ENCODE data around the gene MIA3. TPM values are rescaled to one million over a fixed set of nuclear protein-coding genes. Genes with fewer than 3 reads are reported as not detected.

The MIA3 gene
- total and polyA plus RNA-seq, 9 donors = 41.8 to 60.8 (median 51.1) TPM

- Histone ChIP-seq H3K27ac (ENCODE audit: low read length) (no peak overlapping the region), H3K36me3 (ENCODE audit: control insufficient read depth, insufficient read depth, low read length) (peaks cover 10% of the 10 kb centered on the region), H3K27me3 (ENCODE audit: control insufficient read depth, insufficient read depth, low read length) (no peaks in the 10 kb centered on the region), H3K4me1 (ENCODE audit: control insufficient read depth, insufficient read depth, low read length) (no peaks in the 10 kb centered on the region), H3K4me3 (ENCODE audit: low read length) (no peak overlapping the region), H3K9me3 (replicated peaks; ENCODE audit: control insufficient read depth, low read depth, low read length) (no peaks in the 10 kb centered on the region)
- WGBS (ENCODE audit: insufficient coverage) = 92% methylated on average over 2 of the region's 8 CpGs
- no peak for DNase-seq
These were observed 78.8 kb downstream of the MIA3 start for GRCh38 chr1:222696741-222697140.

DNA sequence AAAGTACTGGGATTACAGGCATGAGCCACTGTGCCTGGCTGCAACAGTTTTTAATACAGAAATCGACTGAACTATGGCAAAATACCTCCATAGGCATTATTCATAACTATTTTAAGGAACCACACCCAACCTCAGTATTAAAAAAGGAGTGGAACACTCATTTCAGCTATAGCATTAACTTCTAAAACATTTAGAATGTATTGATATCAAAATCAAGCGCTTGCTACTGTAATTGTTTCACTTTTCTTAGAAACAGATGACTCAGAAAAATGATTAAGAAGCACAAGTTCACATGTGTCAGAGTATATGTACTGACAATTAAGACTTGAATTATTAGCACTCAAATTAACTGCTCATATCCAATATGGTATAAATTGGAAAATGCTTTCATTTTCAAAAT, 79.3 kb downstream of the MIA3 start:
- WGBS (ENCODE audit: insufficient coverage) = 86% methylated on average over 1 of the region's 2 CpGs
- Histone ChIP-seq H3K4me1 (ENCODE audit: control insufficient read depth, insufficient read depth, low read length) (no peaks in the 10 kb centered on the region), H3K9me3 (replicated peaks; ENCODE audit: control insufficient read depth, low read depth, low read length) (no peaks in the 10 kb centered on the region), H3K27ac (ENCODE audit: low read length) (no peak overlapping the region), H3K36me3 (ENCODE audit: control insufficient read depth, insufficient read depth, low read length) (peaks cover 8% of the 10 kb centered on the region), H3K4me3 (ENCODE audit: low read length) (no peak overlapping the region), H3K27me3 (ENCODE audit: control insufficient read depth, insufficient read depth, low read length) (no peaks in the 10 kb centered on the region)
- no peak for DNase-seq

- H3K27ac ChIP-seq (ENCODE audit: low read length) = no peak overlapping the region
- H3K9me3 ChIP-seq (replicated peaks; ENCODE audit: control insufficient read depth, low read depth, low read length) = no peaks in the 10 kb centered on the region
- no peak overlapping the region for H3K4me3 ChIP-seq (ENCODE audit: low read length)
- H3K4me1 ChIP-seq (ENCODE audit: control insufficient read depth, insufficient read depth, low read length) = no peaks in the 10 kb centered on the region
- H3K27me3 ChIP-seq (ENCODE audit: control insufficient read depth, insufficient read depth, low read length) = no peaks in the 10 kb centered on the region
- DNase-seq = peak; percentile 72
- no CpG with 5 or more reads among the region's 2 CpGs for WGBS (ENCODE audit: insufficient coverage)
- H3K36me3 ChIP-seq (ENCODE audit: control insufficient read depth, insufficient read depth, low read length) = peaks cover 11% of the 10 kb centered on the region
These were observed 79.9 kb downstream of the MIA3 start for GRCh38 chr1:222697826-222698225.

- Histone ChIP-seq H3K36me3 (ENCODE audit: control insufficient read depth, insufficient read depth, low read length) (peaks cover 11% of the 10 kb centered on the region), H3K9me3 (replicated peaks; ENCODE audit: control insufficient read depth, low read depth, low read length) (peaks cover 4% of the 10 kb centered on the region), H3K4me3 (ENCODE audit: low read length) (no peak overlapping the region), H3K27ac (ENCODE audit: low read length) (no peak overlapping the region), H3K27me3 (ENCODE audit: control insufficient read depth, insufficient read depth, low read length) (no peaks in the 10 kb centered on the region), H3K4me1 (ENCODE audit: control insufficient read depth, insufficient read depth, low read length) (no peaks in the 10 kb centered on the region)
- WGBS (ENCODE audit: insufficient coverage) = 100% methylated on average over 1 of the region's 4 CpGs
- no peak for DNase-seq
These were observed 84.3 kb downstream of the MIA3 start for GRCh38 chr1:222702210-222702609.

- no CpG with 5 or more reads among the region's 1 CpG for WGBS (ENCODE audit: insufficient coverage)
- H3K27me3 ChIP-seq (ENCODE audit: control insufficient read depth, insufficient read depth, low read length) = no peaks in the 10 kb centered on the region
- no peaks in the 10 kb centered on the region for H3K4me1 ChIP-seq (ENCODE audit: control insufficient read depth, insufficient read depth, low read length)
- peaks cover 11% of the 10 kb centered on the region for H3K36me3 ChIP-seq (ENCODE audit: control insufficient read depth, insufficient read depth, low read length)
- H3K27ac ChIP-seq (ENCODE audit: low read length) = no peak overlapping the region
- H3K9me3 ChIP-seq (replicated peaks; ENCODE audit: control insufficient read depth, low read depth, low read length) = peaks cover 4% of the 10 kb centered on the region
- no peak for DNase-seq
- no peak overlapping the region for H3K4me3 ChIP-seq (ENCODE audit: low read length)
These were observed 86.4 kb downstream of the MIA3 start for GRCh38 chr1:222704260-222704659.

DNA sequence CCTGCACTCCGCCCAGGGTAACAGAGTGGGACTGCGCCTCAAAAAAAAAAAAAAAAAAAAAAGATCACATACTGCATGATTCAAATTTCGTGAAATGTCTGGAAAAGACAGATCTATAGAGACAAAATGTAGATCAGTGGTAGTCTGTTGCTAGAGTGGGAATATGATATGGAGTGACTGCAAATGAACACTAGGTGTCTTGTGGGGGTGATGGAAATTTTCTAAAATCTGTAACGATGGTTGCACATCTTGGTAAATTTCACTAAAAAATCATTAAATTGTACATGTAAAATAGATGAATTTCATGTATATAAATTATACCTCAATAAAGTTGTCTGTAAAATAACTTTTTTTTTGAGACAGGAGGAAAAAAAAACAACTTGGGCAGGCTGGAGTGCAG, 88.9 kb downstream of the MIA3 start:
- no peak for DNase-seq
- H3K27ac ChIP-seq (ENCODE audit: low read length) = no peak overlapping the region
- WGBS (ENCODE audit: insufficient coverage) = no CpG with 5 or more reads among the region's 4 CpGs
- peaks cover 3% of the 10 kb centered on the region for H3K36me3 ChIP-seq (ENCODE audit: control insufficient read depth, insufficient read depth, low read length)
- peaks cover 4% of the 10 kb centered on the region for H3K4me1 ChIP-seq (ENCODE audit: control insufficient read depth, insufficient read depth, low read length)
- H3K9me3 ChIP-seq (replicated peaks; ENCODE audit: control insufficient read depth, low read depth, low read length) = peaks cover 4% of the 10 kb centered on the region
- no peak overlapping the region for H3K4me3 ChIP-seq (ENCODE audit: low read length)
- H3K27me3 ChIP-seq (ENCODE audit: control insufficient read depth, insufficient read depth, low read length) = no peaks in the 10 kb centered on the region

- 93% methylated on average over 3 of the region's 5 CpGs for WGBS (ENCODE audit: insufficient coverage)
- no peaks in the 10 kb centered on the region for H3K36me3 ChIP-seq (ENCODE audit: control insufficient read depth, insufficient read depth, low read length)
- no peak for DNase-seq
- H3K27me3 ChIP-seq (ENCODE audit: control insufficient read depth, insufficient read depth, low read length) = no peaks in the 10 kb centered on the region
- no peak overlapping the region for H3K4me3 ChIP-seq (ENCODE audit: low read length)
- H3K4me1 ChIP-seq (ENCODE audit: control insufficient read depth, insufficient read depth, low read length) = peaks cover 6% of the 10 kb centered on the region
- no peak overlapping the region for H3K27ac ChIP-seq (ENCODE audit: low read length)
- H3K9me3 ChIP-seq (replicated peaks; ENCODE audit: control insufficient read depth, low read depth, low read length) = peaks cover 4% of the 10 kb centered on the region
These were observed 91.8 kb downstream of the MIA3 start for GRCh38 chr1:222709700-222710153.

- 0% methylated on average over 20 of the region's 42 CpGs for WGBS (ENCODE audit: insufficient coverage)
- DNase-seq = peak; percentile 77
- H3K9me3 ChIP-seq (replicated peaks; ENCODE audit: control insufficient read depth, low read depth, low read length) = no peaks in the 10 kb centered on the region
- H3K36me3 ChIP-seq (ENCODE audit: control insufficient read depth, insufficient read depth, low read length) = peaks cover 2% of the 10 kb centered on the region
- H3K4me3 ChIP-seq (ENCODE audit: low read length) = peak overlapping the region; percentile 90
- no peaks in the 10 kb centered on the region for H3K27me3 ChIP-seq (ENCODE audit: control insufficient read depth, insufficient read depth, low read length)
- H3K4me1 ChIP-seq (ENCODE audit: control insufficient read depth, insufficient read depth, low read length) = peaks cover 6% of the 10 kb centered on the region
- peak overlapping the region; percentile 94 for H3K27ac ChIP-seq (ENCODE audit: low read length)
These were observed 93.7 kb downstream of the MIA3 start for GRCh38 chr1:222711319-222712252.

- Histone ChIP-seq H3K27me3 (ENCODE audit: control insufficient read depth, insufficient read depth, low read length) (no peaks in the 10 kb centered on the region), H3K4me1 (ENCODE audit: control insufficient read depth, insufficient read depth, low read length) (peaks cover 6% of the 10 kb centered on the region), H3K9me3 (replicated peaks; ENCODE audit: control insufficient read depth, low read depth, low read length) (no peaks in the 10 kb centered on the region), H3K36me3 (ENCODE audit: control insufficient read depth, insufficient read depth, low read length) (peaks cover 4% of the 10 kb centered on the region), H3K4me3 (ENCODE audit: low read length) (peak within 1 kb of the TSS; percentile 90), H3K27ac (ENCODE audit: low read length) (peak within 1 kb of the TSS; percentile 100)
- DNase-seq = peak; percentile 96
- under 1% methylated on average over 45 of the region's 62 CpGs for WGBS (ENCODE audit: insufficient coverage)
These were observed 94.6 kb downstream of the MIA3 start, which contains the start of the genes AIDA and BROX for GRCh38 chr1:222712253-222713090. AIDA (minus strand) TSS chr1:222712491; CDS start chr1:222712317, 174 bp downstream. BROX (plus strand) TSS chr1:222712564; CDS start chr1:222715700, 3,136 bp downstream.
